Activated B cell treated with CpG ODN at 0.5 μM for 24 hours (primary cell): ENCODE measurements around the gene CFAP410. TPM values are rescaled to one million over a fixed set of nuclear protein-coding genes. Genes with fewer than 3 reads are reported as not detected.
A peak's percentile ranks its signal among the peaks of the same experiment; 100 is the strongest.

Experiments used
- ATAC-seq: fragments of 200-7000 bp; cut with Tn5 transposase; one replicate; pipeline ENCODE4 v1.10.0; 2021; ENCODE audit warnings: low read depth, mild to moderate bottlenecking, moderate library complexity
- CTCF ChIA-PET: fragments of 350-600 bp; sonication (Branson Sonifier 250); formaldehyde crosslinking; loops from one replicate; lab custom pipeline; 2021; ENCODE audit warnings: antibody characterized with exemption; lab: Charles Lee
- POLR2A ChIA-PET: fragments of 350-600 bp; sonication (Branson Sonifier 250); formaldehyde crosslinking; loops from one replicate; lab custom pipeline; 2021; ENCODE audit warnings: antibody characterized with exemption; lab: Charles Lee
- DNase-seq: peaks from one replicate; pipeline ENCODE4 v3.0.0; 2022
- H3K27ac Mint-ChIP-seq: one replicate; pipeline ENCODE4 v1.8.0; 2020; ENCODE audit warnings: mixed read lengths
- H3K27me3 Mint-ChIP-seq: one replicate; pipeline ENCODE4 v1.8.0; 2021; ENCODE audit warnings: mixed read lengths
- H3K36me3 Mint-ChIP-seq: one replicate; pipeline ENCODE4 v1.8.0; 2021; ENCODE audit warnings: low read depth, mixed read lengths
- H3K4me1 Mint-ChIP-seq: one replicate; pipeline ENCODE4 v1.8.0; 2021; ENCODE audit warnings: mixed read lengths
- H3K4me3 Mint-ChIP-seq: one replicate; pipeline ENCODE4 v1.8.0; 2020; ENCODE audit warnings: mild to moderate bottlenecking, mixed read lengths
- H3K9me3 Mint-ChIP-seq: one replicate; pipeline ENCODE4 v1.8.0; 2020; ENCODE audit warnings: mixed read lengths
- intact Hi-C: fragments of 100-400 bp; cut with micrococcal nuclease; formaldehyde crosslinking; loops from one replicate; pipeline ENCODE4 v1.15.1; 2024
- total RNA-seq: library from RNA; stranded (reverse); gene quantifications from 2 replicates; pipeline ENCODE4 v1.2.3, GENCODE V29; 2022
- TF ChIP-seq, protein P1 (sequence below): fragments of 200-600 bp; IDR thresholded peaks from one replicate; pipeline ENCODE4 v1.8.0; 2022; ENCODE audit warnings: antibody characterized with exemption, mild to moderate bottlenecking

CFAP410 gene
- total RNA-seq, 1 donor from 2014 or later, result 62.3 TPM

DNA sequence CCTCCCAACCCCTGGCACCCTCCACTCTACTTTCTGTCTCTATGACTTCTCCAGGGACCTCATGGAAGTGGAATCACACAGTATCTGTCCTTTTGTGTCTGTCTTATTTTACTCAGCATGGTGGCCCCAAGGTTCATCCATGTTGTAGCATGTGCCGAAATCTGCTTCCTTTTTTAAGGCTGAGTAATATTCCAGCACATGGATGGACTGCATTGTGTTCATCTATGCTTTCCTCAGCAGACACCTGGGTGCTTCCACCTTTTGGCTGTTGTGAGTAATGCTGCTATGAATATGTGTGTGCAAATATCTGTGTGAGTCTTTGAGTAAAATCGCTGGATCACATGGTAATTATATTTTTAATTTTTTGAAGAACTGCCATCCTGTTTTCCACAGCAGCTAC lies 40.9 kb downstream of the CFAP410 start:
- no peaks in the 10 kb centered on the region for H3K36me3 Mint-ChIP-seq
- TF ChIP-seq, protein P1, sequence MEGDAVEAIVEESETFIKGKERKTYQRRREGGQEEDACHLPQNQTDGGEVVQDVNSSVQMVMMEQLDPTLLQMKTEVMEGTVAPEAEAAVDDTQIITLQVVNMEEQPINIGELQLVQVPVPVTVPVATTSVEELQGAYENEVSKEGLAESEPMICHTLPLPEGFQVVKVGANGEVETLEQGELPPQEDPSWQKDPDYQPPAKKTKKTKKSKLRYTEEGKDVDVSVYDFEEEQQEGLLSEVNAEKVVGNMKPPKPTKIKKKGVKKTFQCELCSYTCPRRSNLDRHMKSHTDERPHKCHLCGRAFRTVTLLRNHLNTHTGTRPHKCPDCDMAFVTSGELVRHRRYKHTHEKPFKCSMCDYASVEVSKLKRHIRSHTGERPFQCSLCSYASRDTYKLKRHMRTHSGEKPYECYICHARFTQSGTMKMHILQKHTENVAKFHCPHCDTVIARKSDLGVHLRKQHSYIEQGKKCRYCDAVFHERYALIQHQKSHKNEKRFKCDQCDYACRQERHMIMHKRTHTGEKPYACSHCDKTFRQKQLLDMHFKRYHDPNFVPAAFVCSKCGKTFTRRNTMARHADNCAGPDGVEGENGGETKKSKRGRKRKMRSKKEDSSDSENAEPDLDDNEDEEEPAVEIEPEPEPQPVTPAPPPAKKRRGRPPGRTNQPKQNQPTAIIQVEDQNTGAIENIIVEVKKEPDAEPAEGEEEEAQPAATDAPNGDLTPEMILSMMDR, result no peak
- CTCF ChIA-PET, result interaction anchor here (0.8 to 1.1 kb wide), 3 partner anchors 28 to 44 kb away, joined by 3 to 5 read pairs (median 3); no protein-coding TSS in a partner anchor
- no peaks in the 10 kb centered on the region for H3K9me3 Mint-ChIP-seq
- H3K4me3 Mint-ChIP-seq, result peak overlapping the region; percentile 24
- no peak for ATAC-seq
- peaks cover 68% of the 10 kb centered on the region for H3K4me1 Mint-ChIP-seq
- intact Hi-C loops, result loop anchor here (2.0 kb wide), 1 partner anchor 286 kb away; the partner anchor contains the start of gene TRAPPC10
- no peaks in the 10 kb centered on the region for H3K27me3 Mint-ChIP-seq
- POLR2A ChIA-PET, result interaction anchor here (1.0 to 1.5 kb wide), 3 partner anchors 22 to 284 kb away, joined by 5 read pairs; no protein-coding TSS in a partner anchor
- DNase-seq, result no peak
- H3K27ac Mint-ChIP-seq, result peak overlapping the region; percentile 35

DNA sequence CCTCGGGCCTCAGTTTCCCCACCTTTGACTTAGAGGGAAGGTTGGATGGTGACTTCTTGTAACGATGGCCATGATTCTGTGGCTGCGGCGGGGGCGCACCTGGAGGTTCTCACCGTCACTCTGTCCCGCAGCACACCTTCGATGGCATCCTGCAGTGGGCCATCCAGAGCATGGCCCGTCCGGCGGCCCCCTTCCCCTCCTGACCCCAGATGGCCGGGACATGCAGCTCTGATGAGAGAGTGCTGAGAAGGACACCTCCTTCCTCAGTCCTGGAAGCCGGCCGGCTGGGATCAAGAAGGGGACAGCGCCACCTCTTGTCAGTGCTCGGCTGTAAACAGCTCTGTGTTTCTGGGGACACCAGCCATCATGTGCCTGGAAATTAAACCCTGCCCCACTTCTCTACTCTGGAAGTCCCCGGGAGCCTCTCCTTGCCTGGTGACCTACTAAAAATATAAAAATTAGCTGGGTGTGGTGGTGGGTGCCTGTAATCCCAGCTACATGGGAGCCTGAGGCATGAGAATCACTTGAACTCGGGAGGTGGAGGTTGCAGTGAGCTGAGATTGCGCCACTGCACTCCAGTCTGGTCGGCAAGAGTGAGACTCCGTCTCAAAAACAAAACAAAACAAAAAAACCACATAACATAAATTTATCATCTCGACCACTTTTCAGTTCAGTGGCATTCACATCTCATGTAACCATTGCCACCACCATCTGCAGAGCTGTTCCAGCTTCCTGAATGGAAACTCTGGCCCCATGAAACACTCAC lies 41.5 kb downstream of the CFAP410 start:
- Mint-ChIP-seq H3K4me1 (peaks cover 64% of the 10 kb centered on the region), H3K4me3 (no peak overlapping the region), H3K9me3 (no peaks in the 10 kb centered on the region), H3K36me3 (no peaks in the 10 kb centered on the region), H3K27me3 (no peaks in the 10 kb centered on the region), H3K27ac (peak overlapping the region; percentile 46)
- ChIA-PET CTCF (interaction anchor here (0.7 to 1.9 kb wide), 7 partner anchors 27 to 635 kb away, joined by 3 to 7 read pairs (median 3); no protein-coding TSS in a partner anchor), POLR2A (interaction anchor here (1.0 to 1.5 kb wide), 2 partner anchors 208 to 284 kb away, joined by 5 read pairs; no protein-coding TSS in a partner anchor)
- DNase-seq (peak; percentile 61), ATAC-seq (peak; percentile 41)
- intact Hi-C loops, result loop anchor here (2.0 kb wide), 1 partner anchor 285 kb away; the partner anchor contains the start of gene TRAPPC10
- TF ChIP-seq, protein P1, result no peak

DNA sequence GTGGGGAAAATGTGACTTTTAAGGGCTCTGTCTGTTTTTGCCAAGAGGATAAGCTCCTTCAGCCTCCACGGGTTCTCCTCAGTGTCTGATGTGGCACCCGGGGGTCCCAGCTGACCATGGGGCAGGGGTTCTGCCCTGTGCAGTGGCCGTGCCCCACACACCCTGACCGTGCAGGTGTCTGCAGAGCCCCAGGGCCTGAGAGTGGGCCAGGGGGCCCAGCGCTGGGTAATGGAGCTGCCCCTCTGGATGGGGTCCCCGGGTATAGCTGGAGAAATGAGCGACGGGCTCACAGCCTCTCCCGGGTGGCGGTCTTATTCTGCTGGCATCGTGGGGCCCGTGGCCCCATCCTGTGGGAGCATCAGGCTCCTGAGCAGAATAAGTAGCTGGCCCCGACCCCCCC lies 42.3 kb downstream of the CFAP410 start:
- Mint-ChIP-seq H3K27ac (no peak overlapping the region), H3K4me1 (peaks cover 60% of the 10 kb centered on the region), H3K36me3 (no peaks in the 10 kb centered on the region), H3K4me3 (no peak overlapping the region), H3K9me3 (no peaks in the 10 kb centered on the region), H3K27me3 (no peaks in the 10 kb centered on the region)
- TF ChIP-seq, protein P1, result no peak
- POLR2A ChIA-PET, result interaction anchor here (1.5 kb wide), 1 partner anchor 207 kb away, joined by 5 read pairs; no protein-coding TSS in a partner anchor
- no peak for DNase-seq
- intact Hi-C loops, result no loop called here
- CTCF ChIA-PET, result interaction anchor here (0.7 to 1.9 kb wide), 4 partner anchors 29 to 636 kb away, joined by 3 to 7 read pairs (median 3); no protein-coding TSS in a partner anchor
- no peak for ATAC-seq

DNA sequence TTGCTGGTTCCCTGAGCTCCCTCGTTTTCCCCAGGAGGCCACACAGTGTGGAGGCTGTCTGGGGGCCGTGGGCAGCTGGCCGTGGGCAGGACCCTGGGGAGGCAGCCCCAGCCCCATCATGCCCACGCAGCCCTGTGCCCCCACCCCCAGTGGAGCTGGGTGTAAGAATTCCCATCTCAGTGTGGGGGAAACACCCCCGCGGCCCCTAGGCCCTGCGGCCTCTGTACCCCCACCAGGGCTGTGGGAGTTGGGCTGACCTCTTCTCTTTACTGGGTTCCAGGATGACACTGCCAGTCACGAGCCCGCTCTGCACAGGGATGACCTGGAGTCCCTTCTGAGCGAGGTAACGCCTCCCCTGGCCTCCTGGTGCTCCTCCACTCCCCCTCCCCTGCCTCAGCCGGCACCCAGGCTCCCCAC lies 43.1 kb downstream of the CFAP410 start:
- H3K36me3 Mint-ChIP-seq, result no peaks in the 10 kb centered on the region
- no peaks in the 10 kb centered on the region for H3K27me3 Mint-ChIP-seq
- POLR2A ChIA-PET, result no interaction called here
- DNase-seq, result no peak
- CTCF ChIA-PET, result interaction anchor here (1.3 to 1.9 kb wide), 2 partner anchors 28 to 283 kb away, joined by 3 to 7 read pairs; no protein-coding TSS in a partner anchor
- TF ChIP-seq, protein P1, result no peak
- H3K4me3 Mint-ChIP-seq, result no peak overlapping the region
- ATAC-seq, result no peak
- intact Hi-C loops, result no loop called here
- no peaks in the 10 kb centered on the region for H3K9me3 Mint-ChIP-seq
- peaks cover 56% of the 10 kb centered on the region for H3K4me1 Mint-ChIP-seq
- H3K27ac Mint-ChIP-seq, result no peak overlapping the region

DNA sequence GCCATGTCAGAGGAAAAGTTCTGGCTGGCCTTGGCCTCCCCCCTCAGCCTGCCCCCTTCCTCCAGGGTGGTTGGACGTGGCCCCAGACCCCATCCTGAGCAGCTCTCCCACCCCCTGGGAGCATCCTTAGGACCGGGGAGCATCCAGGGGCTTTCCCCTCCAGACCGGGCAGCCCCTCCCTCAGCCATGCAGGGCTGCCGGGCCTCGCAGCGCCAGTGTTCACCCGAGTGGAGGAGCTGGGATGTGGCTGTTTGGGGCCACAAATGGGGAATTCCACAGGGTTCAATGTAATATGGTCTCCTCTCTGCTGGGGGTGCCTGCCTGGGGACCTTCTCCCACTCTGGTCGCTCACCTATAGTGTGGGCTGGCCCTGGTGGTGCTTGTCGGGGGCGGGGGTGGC lies 43.5 kb downstream of the CFAP410 start:
- H3K27ac Mint-ChIP-seq, result no peak overlapping the region
- ChIA-PET POLR2A (no interaction called here), CTCF (interaction anchor here (1.9 kb wide), 1 partner anchor 27 kb away, joined by 7 read pairs; no protein-coding TSS in a partner anchor)
- intact Hi-C loops, result no loop called here
- H3K36me3 Mint-ChIP-seq, result no peaks in the 10 kb centered on the region
- no peaks in the 10 kb centered on the region for H3K27me3 Mint-ChIP-seq
- no peaks in the 10 kb centered on the region for H3K9me3 Mint-ChIP-seq
- ATAC-seq, result no peak
- TF ChIP-seq, protein P1, result no peak
- H3K4me3 Mint-ChIP-seq, result peak overlapping the region; percentile 24
- no peak for DNase-seq
- H3K4me1 Mint-ChIP-seq, result peaks cover 51% of the 10 kb centered on the region
